Heart left ventricle (tissue), 16 donors: ENCODE results near the gene KRR1. TPM values are rescaled to one million over a fixed set of nuclear protein-coding genes. Genes with fewer than 3 reads are reported as not detected.

Experiments
- ATAC-seq, 4 donors: fragments of 200-7000 bp; cut with Tn5 transposase; one replicate each; pipeline ENCODE4 v1.9.1; 2020 to 2022; ENCODE audit warnings: moderate library complexity in 4 of 4, mild to moderate bottlenecking in 3 of 4, moderate number of reproducible peaks in 1 of 4
- DNase-seq, 5 donors: peaks; one replicate each; pipeline ENCODE4 v3.0.0-alpha.2; 2020
- H3K27ac ChIP-seq, 12 donors: fragments of 200-600 bp; sonication (generic) in 4 of 12; one replicate each; pipeline versions ENCODE4 v1.5.0 to v1.8.0; 2016 to 2022; ENCODE audit warnings: mild to moderate bottlenecking in 2 of 12
- H3K27me3 ChIP-seq, 9 donors: fragments of 200-600 bp; sonication (generic) in 2 of 9; one replicate each; pipeline versions ENCODE4 v1.5.1 to v1.8.0; 2016 to 2022; ENCODE audit warnings: mild to moderate bottlenecking in 3 of 9
- H3K36me3 ChIP-seq, 9 donors: fragments of 200-600 bp; sonication (generic) in 2 of 9; one replicate each; pipeline versions ENCODE4 v1.5.0 to v1.8.0; 2018 to 2022; ENCODE audit warnings: mild to moderate bottlenecking in 2 of 9
- H3K4me1 ChIP-seq, 12 donors: fragments of 200-600 bp; sonication (generic) in 4 of 12; one replicate each; pipeline versions ENCODE4 v1.5.0 to v1.8.0; 2016 to 2022; ENCODE audit warnings: mild to moderate bottlenecking in 3 of 12
- H3K4me3 ChIP-seq, 12 donors: fragments of 200-600 bp; sonication (generic) in 4 of 12; one replicate each; pipeline versions ENCODE4 v1.5.0 to v1.8.0; 2017 to 2022; ENCODE audit warnings: mild to moderate bottlenecking in 9 of 12, moderate library complexity in 4 of 12
- H3K9me3 ChIP-seq, 12 donors: fragments of 200-600 bp; sonication (generic) in 4 of 12; one replicate each; pipeline versions ENCODE4 v1.5.0 to v1.8.0; 2016 to 2022; ENCODE audit warnings: mild to moderate bottlenecking in 1 of 12
- POLR2A ChIP-seq, 2 donors: fragments of 450-650 bp; IDR thresholded peaks; one replicate each; pipeline ENCODE4 v1.6.1; 2017; ENCODE audit warnings: antibody characterized with exemption in 2 of 2, mild to moderate bottlenecking in 2 of 2, moderate library complexity in 2 of 2
- WGBS, 4 donors: extraction: QIAGEN DNeasy Blood & Tissue Kit in 2 of 4; methylation state at CpG; one replicate each; pipeline versions ENCODE4 v1.1.5 to v1.1.7; 2013 to 2018; 5-methylcytosine and 5-hydroxymethylcytosine counted together
- intact Hi-C, 10 donors: fragments of 100-400 bp; cut with DNase I; formaldehyde crosslinking; loops; one replicate each; pipeline versions ENCODE4 v1.11.1 to v1.14.2; 2022
- polyA plus RNA-seq, 2 donors: library from polyadenylated mRNA; stranded (reverse); fragments of 200-250 nt; gene quantifications; one replicate each; pipeline ENCODE4 v1.2.3, GENCODE V29; 2013
- total RNA-seq, 9 donors: library from RNA; depleted of rRNA in 2 of 9; stranded (reverse); fragments of >200 nt in 2 of 9; fragmentation: NEBNext Ultra II Directional in 3 of 9; extraction: Animal tissue kit (Norgen Biotek cat#: 25700) in 3 of 9; gene quantifications; one replicate each; pipeline versions ENCODE4 v1.1.0 to v1.2.4, GENCODE V29; 2016 to 2023
- TF ChIP-seq, protein P1 (sequence below), 12 donors: fragments of 200-600 bp; sonication (generic) in 4 of 12; IDR thresholded peaks; one replicate each; pipeline versions ENCODE4 v1.5.0 to v1.8.0; 2018 to 2022; ENCODE audit warnings: antibody characterized with exemption in 12 of 12, mild to moderate bottlenecking in 5 of 12
- donor health status: ischemic (EF 13 %, LVEDD 7.1; RV severe dilation, severe dysfunction).
- donor health status: healthy with polysubstance abuse.
- donor health status: DM: no; HTN: yes; CAD: no.
- donor health status: DM: no; HTN: no; CAD: no.
- donor health status: ischemic (EF 25% LVEDD 6.9; RV normal size, moderate dysfunction).
- donor health status: ischemic (EF 25% LVEDD 5.7; RV mildly dilated, moderate dysfunction).
- donor health status: healthy.
- donor health status: DM: yes; HTN: yes; CAD: no.
- donor health status: ischemic (EF 35%, LVEDD 5.7; RV mildly dilated, moderate dysfunction).
- donor health status: nonischemic (EF 11% LVEDD 7.7; RV severe dilation, severe dysfunction).
- donor health status: DM: yes; HTN: yes; CAD: no.
- donor health status: PGD.
- donor health status: ischemic (EF 29% LVEDD 5.4; RV normal size, mild dysfunction).
- donor health status: nonischemic (EF 23%, LVEDD 6.1; RV moderate dilation, normal function).

Gene KRR1
- total and polyA plus RNA-seq, 11 donors = 9.3 to 42.6 (median 30.5) TPM

DNA sequence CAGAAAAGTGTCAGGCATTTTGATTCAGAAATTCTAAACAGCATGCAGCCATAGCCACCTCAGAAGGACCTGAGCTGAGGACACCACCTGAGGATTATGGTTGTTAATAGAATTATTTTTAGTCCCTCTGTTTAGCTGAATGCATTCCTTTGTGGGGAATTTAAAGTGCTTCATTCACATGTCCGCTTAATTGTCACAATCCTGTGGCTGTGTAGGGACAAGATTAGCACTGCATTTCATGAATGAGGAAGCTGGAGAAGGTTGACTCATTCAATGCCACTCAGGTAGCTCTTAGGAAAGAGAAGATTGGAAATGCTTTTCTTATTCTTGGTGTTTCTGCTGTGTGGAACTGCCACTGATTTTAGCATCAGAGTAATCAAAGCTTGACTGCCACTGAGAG lies 42.0 kb upstream of the KRR1 start:
- Histone ChIP-seq H3K27me3 (no peaks in the 10 kb centered on the region), H3K4me3 (no peak overlapping the region), H3K27ac (peak overlapping the region in 7 of 12 donors; percentile 2 to 81 (median 43)), H3K4me1 (peaks cover 0 to 37% (median 12%) of the 10 kb centered on the region in 12 donors), H3K9me3 (no peaks in the 10 kb centered on the region), H3K36me3 (no peaks in the 10 kb centered on the region)
- DNase-seq = peak in 1 of 5 donors; percentile 23
- 42 to 59% (median 57%) methylated on average over 1 of the region's 1 CpG for WGBS, 4 donors
- TF ChIP-seq, protein P1, sequence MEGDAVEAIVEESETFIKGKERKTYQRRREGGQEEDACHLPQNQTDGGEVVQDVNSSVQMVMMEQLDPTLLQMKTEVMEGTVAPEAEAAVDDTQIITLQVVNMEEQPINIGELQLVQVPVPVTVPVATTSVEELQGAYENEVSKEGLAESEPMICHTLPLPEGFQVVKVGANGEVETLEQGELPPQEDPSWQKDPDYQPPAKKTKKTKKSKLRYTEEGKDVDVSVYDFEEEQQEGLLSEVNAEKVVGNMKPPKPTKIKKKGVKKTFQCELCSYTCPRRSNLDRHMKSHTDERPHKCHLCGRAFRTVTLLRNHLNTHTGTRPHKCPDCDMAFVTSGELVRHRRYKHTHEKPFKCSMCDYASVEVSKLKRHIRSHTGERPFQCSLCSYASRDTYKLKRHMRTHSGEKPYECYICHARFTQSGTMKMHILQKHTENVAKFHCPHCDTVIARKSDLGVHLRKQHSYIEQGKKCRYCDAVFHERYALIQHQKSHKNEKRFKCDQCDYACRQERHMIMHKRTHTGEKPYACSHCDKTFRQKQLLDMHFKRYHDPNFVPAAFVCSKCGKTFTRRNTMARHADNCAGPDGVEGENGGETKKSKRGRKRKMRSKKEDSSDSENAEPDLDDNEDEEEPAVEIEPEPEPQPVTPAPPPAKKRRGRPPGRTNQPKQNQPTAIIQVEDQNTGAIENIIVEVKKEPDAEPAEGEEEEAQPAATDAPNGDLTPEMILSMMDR (IDR thresholded peaks at IDR 0.05) = no peak
- TF ChIP-seq POLR2A (IDR thresholded peaks at IDR 0.05) = no peak
- intact Hi-C loops = loop anchor here in 5 of 10 donors (10.0 kb wide), 1 partner anchor 481 kb away; the partner anchor contains the start of gene PHLDA1 (in 5 of the 5)
- peak; percentile 64 to 89 (median 78) for ATAC-seq

DNA sequence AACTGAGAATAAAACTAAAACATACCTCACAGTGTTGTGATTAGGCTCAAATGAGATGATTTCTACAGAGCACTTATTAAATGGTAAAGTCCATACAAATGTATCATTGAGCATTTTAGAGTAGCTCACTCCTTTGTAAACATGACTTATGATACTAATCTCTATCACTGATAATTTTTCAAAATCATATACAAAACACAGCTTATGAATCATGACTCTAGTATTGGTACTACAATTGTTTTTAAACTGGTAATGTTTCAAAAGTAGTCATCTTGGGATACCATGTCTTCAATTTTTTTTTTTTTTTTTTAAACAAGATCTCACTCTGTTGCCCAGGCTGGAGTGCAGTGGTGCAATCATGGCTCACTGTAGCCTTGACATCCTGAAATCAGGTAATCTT lies 40.1 kb upstream of the KRR1 start:
- Histone ChIP-seq H3K4me1 (peaks cover 0 to 37% (median 12%) of the 10 kb centered on the region in 12 donors), H3K9me3 (no peaks in the 10 kb centered on the region), H3K36me3 (no peaks in the 10 kb centered on the region), H3K27ac (peak overlapping the region in 3 of 12 donors; percentile 67 to 77 (median 72)), H3K27me3 (no peaks in the 10 kb centered on the region), H3K4me3 (no peak overlapping the region)
- TF ChIP-seq POLR2A (IDR thresholded peaks at IDR 0.05) = no peak
- TF ChIP-seq, protein P1 (IDR thresholded peaks at IDR 0.05) = no peak
- intact Hi-C loops = loop anchor here in 5 of 10 donors (10.0 kb wide), 1 partner anchor 483 kb away; the partner anchor contains the start of gene PHLDA1 (in 5 of the 5)
- no peak for DNase-seq
- ATAC-seq = no peak

DNA sequence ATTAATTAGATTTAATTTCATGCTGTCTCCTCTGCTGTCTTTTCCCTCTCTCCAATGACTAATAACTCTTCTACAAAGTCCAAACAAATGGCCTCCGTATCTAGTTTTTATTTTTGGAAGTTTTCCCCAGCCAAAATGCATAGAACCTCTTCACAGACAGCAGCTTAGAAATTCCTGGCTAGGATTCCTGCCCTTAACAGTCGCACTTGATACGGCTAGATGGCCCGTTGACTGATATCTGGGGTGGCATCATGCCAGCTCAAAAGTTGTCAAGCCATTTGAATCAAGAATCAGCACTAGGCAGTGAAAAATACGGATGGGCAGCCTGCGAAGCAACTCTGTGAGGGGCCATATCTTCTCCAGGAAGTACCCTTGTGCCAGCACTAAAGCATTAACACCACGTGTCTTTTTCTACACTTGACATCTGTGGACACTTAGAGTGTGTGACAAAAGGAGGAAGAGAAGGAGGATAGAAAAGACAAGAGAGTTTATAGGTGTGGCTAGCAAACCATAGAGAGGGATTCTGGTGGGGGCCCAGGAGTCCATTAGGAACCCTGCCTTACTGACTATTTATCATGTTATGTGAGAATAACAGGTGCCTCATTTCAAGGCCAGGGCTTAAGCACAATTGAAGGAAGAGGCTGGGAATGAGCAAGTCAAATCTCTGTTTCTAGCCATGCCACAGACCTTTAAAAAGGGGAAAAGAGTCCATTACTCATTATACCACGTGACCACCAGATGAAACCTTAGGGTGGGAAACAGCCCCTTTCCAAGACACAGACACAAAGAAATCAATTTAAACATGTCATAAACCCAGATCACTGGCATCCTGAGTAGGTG lies 39.2 kb upstream of the KRR1 start:
- H3K27me3 ChIP-seq = no peaks in the 10 kb centered on the region
- H3K27ac ChIP-seq = peak overlapping the region in 8 of 12 donors; percentile 28 to 77 (median 60)
- no peak overlapping the region for H3K4me3 ChIP-seq
- no peaks in the 10 kb centered on the region for H3K9me3 ChIP-seq
- peak; percentile 33 to 80 (median 56) for ATAC-seq
- 17 to 23% (median 21%) methylated on average over 8 of the region's 8 CpGs for WGBS, 4 donors
- no peak for TF ChIP-seq POLR2A (IDR thresholded peaks at IDR 0.05)
- TF ChIP-seq, protein P1 (IDR thresholded peaks at IDR 0.05) = no peak
- peak in 4 of 5 donors; percentile 41 to 56 (median 42) for DNase-seq
- intact Hi-C loops = loop anchor here in 5 of 10 donors (10.0 kb wide), 1 partner anchor 484 kb away; the partner anchor contains the start of gene PHLDA1 (in 5 of the 5)
- peaks cover 0 to 37% (median 12%) of the 10 kb centered on the region in 12 donors for H3K4me1 ChIP-seq
- no peaks in the 10 kb centered on the region for H3K36me3 ChIP-seq

DNA sequence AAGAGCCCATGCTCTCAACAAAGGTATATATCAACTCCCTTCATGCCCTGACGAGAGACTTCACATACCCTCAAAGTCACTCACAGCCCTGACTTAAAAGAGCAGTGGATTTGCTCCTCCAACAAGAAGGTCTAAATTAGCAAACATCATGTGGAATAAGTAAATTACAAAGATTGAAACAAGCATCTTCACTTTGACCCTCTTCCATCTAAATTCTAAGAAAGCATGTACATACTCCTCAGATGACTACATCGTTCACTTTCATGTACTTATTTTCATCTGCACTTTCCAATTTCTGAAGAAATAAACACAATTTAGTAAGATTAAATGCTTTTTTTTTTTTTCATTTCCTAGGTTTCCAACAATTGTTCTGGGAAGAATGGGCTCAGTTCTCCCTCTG lies 38.6 kb upstream of the KRR1 start:
- H3K9me3 ChIP-seq = no peaks in the 10 kb centered on the region
- intact Hi-C loops = loop anchor here in 5 of 10 donors (10.0 kb wide), 1 partner anchor 485 kb away; the partner anchor contains the start of gene PHLDA1 (in 5 of the 5)
- TF ChIP-seq POLR2A (IDR thresholded peaks at IDR 0.05) = no peak
- TF ChIP-seq, protein P1 (IDR thresholded peaks at IDR 0.05) = no peak
- no peak for ATAC-seq
- no peaks in the 10 kb centered on the region for H3K27me3 ChIP-seq
- no peaks in the 10 kb centered on the region for H3K36me3 ChIP-seq
- DNase-seq = no peak
- H3K4me3 ChIP-seq = no peak overlapping the region
- peak overlapping the region in 6 of 12 donors; percentile 34 to 77 (median 65) for H3K27ac ChIP-seq
- peaks cover 0 to 37% (median 12%) of the 10 kb centered on the region in 12 donors for H3K4me1 ChIP-seq
- 47 to 53% (median 51%) methylated on average over 2 of the region's 2 CpGs for WGBS, 4 donors
